Activated T-cell treated with anti-CD3 and anti-CD28 coated beads for 24 hours (primary cell): ENCODE measurements around the gene APOBEC3G.
A peak's percentile ranks its signal among the peaks of the same experiment; 100 is the strongest.

Experiments used
- DNase-seq: peaks from one replicate; pipeline ENCODE4 v3.0.0-alpha.2; 2020; ENCODE audit warnings: low read depth

Gene APOBEC3G

DNA sequence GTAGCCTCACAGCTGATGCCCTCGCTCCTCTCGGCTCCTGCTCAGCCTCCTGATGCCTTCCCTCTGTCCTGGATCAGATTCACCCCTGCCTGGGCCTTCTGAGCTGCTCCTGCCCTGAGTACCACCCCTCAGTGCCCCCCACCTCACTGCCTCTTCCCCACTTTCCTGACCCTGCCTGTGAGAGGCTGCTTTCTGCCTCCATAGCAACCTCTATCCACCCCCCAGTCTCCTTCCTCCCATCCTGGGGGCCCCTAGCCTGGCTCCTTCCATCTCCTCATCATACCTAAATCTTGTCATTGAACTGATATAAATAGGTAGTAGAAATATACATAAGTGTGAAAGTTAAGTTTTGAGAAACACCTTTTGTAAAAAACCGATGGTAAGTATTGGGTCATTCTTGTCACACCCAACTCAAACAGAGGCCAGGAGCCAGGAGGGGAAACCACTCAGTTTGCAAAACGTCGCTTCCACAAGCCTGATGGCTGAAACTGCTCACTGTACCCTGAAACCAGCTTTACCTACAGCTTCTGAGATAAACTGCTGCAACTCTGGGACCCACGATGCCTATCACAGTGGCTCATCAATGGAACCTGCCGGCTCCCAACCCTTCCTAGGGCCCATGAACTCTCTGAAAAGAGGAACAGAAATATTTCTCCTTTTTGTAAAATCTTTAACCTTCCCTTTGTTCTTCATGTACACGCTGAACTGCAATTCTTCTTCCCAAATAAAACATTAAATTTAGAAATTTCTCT is 15.2 kb downstream of the APOBEC3G start:
- DNase-seq: no peak

DNA sequence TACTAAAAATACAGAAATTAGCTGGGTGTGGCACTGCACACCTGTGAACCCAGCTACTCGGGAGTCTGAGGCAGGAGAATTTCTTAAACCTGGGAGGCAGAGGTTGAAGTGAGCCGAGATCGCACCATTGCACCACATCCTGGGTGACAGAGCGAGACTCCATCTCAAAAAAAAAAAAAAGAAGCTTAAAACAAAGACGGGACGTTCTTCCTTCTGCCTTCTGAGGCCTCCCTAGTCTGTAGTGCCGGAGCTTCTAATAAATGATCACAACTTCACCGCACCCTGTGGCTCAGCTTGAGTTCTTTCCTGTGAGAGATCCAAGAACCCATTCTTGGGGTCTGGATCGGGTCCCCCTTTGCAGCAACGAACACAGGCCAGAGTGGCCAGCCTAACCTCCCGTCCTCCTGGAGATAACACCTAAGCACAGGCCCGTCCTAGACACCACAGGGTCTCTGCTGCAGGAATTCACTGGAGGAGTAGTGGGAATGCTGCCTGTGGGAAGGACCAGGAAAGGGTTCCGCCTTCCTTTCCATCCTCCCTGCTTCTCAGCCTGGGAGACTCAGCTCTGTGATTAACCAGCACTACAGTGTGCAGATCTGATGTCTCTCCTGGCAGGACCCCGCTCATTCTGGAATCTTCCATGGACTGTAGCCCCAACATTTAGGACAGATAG is 17.8 kb downstream of the APOBEC3G start:
- DNase-seq: no peak

- DNase-seq: no peak
Observed at GRCh38 chr22:39095971-39096370, 18.9 kb downstream of the APOBEC3G start.

DNA sequence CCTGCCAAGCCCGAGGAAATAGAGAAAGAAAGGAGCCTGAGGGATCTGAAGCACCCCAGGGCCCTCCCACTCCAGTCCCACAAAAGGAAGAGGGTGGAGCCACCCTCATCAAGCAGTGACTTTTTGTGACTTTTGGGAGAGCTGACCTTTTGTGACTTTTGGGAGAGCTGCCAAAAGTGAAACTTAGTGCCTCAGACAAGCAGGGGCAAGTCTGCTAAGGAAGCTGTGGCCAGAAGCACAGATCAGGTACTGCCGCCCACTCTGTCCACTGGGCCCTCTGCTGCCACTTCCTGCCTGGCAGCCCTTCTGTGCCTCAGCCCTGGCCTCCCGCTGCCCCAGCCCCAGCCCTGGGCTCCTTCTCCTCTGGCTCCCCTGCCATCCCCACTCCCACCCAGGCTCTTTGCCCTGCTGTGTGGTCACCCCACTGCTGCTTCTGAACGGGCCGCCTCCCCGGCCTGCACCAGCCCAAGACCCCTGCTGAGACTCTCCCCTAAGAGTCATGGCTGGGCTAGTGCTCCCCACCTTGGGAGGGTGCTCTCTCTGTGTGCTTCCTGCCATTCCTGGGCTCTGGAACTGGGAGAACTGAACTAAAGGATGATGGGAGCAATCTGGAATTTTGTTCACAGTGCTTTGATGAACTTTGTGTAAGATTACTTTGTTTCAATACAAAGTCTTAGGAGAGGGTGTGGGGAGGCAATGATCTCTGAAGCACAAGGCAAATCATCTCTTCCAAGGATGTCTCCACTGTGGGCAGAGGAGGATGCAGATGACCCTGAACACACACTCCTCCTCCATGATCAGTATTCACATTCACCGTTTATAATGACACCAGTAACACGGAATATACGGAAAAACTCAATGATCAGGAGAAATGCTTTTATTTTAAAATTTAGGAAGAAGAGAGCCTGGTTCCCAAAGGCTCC is 20.3 kb downstream of the APOBEC3G start, which contains the start of gene APOBEC3H:
Gene APOBEC3H (plus strand): TSS at position 147 of the 923 bp plus-strand sequence. CDS start 3,035 bp downstream, outside the sequence.
- DNase-seq: no peak

GRCh38 chr22:39098026-39098425 is 21.0 kb downstream of the APOBEC3G start:
- no peak for DNase-seq

DNA sequence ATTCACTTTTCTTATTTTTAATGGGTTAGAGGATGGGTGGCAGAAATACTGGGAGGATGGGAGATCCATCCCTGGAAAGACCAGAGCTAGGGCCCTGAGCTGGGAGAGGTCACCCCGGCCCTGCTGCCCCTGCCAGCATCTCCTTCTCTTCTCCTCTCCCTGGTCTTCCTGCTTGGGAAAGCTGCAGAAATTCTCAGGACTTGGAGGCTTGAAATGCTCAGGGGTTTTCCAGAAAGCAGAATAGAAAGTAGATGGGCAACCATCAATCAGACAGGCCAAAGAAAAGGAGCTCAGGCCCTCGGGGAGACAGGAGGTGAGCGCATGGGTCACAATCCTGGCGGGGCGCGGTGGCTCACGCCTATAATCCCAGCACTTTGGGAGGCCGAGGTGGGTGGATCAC is 21.5 kb downstream of the APOBEC3G start:
- DNase-seq: no peak

GRCh38 chr22:39101226-39101625 is 24.2 kb downstream of the APOBEC3G start:
- no peak for DNase-seq

DNA sequence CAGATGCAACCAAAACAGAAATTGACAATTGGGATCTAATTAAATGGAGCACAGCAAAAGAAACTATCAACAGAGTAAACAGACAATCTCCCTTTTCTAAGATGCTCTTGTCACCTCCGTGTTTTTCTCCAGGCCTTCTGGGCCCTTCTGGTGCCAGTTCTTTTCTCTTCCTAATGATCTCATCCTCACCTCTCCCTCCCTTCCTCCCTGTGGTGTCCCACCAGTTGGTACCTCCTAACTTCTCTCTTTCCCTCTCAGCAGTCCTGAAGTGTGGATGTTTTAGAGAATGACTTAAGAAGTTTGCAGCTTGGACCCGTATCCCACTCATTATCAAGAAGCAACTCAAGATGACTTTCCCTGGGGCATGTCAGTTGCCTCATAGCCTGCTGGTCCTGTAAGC is 26.4 kb downstream of the APOBEC3G start:
- DNase-seq: no peak

- DNase-seq: no peak
Observed at GRCh38 chr22:39106326-39106725, 29.3 kb downstream of the APOBEC3G start.

GRCh38 chr22:39108487-39108886 is 31.4 kb downstream of the APOBEC3G start:
- no peak for DNase-seq

DNA sequence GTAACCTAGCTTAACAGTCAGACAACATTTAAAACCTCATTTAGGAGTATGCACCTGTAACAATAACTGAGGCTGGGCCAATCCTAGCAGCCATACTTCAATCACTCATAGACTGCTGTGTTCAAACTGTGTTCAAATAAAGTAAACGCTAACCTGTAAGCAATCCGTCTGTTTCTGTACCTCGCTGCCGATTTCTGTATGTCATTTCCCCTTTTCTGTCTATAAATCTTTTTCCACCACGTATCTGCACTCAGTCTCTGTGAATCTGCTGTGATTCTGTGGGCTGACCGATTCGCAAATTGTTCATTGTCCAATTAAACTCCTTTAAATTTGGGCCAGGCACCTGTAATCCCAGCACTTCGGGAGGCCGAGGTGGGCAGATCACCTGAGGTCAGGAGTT is 32.3 kb downstream of the APOBEC3G start:
- no peak for DNase-seq

GRCh38 chr22:39110631-39111561 is 33.8 kb downstream of the APOBEC3G start:
- no peak for DNase-seq

GRCh38 chr22:39114112-39114511 is 37.0 kb downstream of the APOBEC3G start:
- DNase-seq: no peak

GRCh38 chr22:39115570-39115969 is 38.5 kb downstream of the APOBEC3G start:
- DNase-seq: no peak

GRCh38 chr22:39115977-39116621 is 39.0 kb downstream of the APOBEC3G start:
- no peak for DNase-seq

- peak; percentile 65 for DNase-seq
Observed at GRCh38 chr22:39117585-39118191, 40.6 kb downstream of the APOBEC3G start.

DNA sequence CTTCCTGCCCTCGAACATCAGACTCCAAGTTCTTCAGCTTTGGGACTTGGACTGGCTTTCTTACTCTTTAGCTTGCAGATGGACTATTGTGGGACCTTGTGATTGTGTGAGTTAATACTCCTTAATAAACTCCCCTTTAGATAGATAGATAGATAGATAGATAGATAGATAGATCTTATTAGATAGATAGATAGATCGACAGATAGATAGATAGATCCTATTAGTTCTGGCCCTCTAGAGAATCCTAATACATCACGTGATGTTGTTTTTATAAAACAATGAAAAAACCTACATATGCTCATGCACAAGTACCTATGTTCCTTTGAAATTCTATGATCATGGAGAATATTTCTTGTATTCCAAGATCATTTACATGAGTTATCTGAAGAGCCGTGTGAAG is 43.9 kb downstream of the APOBEC3G start:
- no peak for DNase-seq

DNA sequence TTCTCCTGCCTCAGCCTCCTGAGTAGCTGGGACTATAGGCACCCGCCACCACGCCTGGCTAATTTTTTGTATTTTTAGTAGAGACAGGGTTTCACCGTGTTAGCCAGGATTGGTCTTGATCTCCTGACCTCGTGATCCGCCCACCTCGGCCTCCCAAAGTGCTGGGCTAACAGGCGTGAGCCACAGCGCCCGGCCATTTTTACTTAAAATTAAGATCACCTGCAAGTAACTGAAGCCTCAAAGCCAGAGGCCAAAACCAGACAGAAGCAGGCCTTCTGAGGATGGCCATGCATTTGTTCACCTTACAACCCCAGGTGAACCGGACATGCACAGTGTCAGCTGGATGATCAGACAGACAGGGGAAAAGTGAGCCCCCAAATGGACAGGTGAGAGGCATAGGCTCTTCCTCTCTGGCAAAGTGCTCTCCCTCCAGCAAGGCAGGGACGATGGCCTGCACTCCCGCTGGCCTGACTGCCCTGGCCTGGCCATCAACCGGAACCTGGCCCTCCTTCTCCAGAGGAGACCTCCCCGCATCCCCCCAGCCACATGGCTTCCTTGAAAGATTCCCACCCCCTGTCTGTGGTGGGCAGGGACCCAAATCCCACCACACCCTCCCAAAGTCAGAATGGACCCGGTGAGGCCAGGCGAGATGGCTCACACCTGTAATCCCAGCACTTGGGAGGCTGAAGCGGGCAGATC is 45.8 kb downstream of the APOBEC3G start:
- no peak for DNase-seq

- DNase-seq: no peak
Observed at GRCh38 chr22:39123751-39124581, 46.9 kb downstream of the APOBEC3G start.
